Esophagus muscularis mucosa (tissue), 4 donors: Measurements from ENCODE around the gene ZNF750.

Source experiments
- CTCF ChIP-seq, 3 experiments: fragments of 200-600 bp in 2 of 3; fragments of 450-650 bp in 1 of 3; sonication (generic) in 2 of 3; IDR thresholded peaks; one replicate each; pipeline ENCODE4 v1.5.1; 2017 to 2019; ENCODE audit warnings: antibody characterized with exemption in 3 of 3, mild to moderate bottlenecking in 2 of 3, moderate library complexity in 1 of 3
- EP300 ChIP-seq: sonication (generic); formaldehyde crosslinking; IDR thresholded peaks from one replicate; pipeline ENCODE4 v1.6.1; 2017; ENCODE audit warnings: antibody characterized with exemption
- POLR2A ChIP-seq: fragments of 450-650 bp; IDR thresholded peaks from one replicate; pipeline ENCODE4 v1.6.1; 2017; ENCODE audit warnings: antibody characterized with exemption, moderate library complexity, mild to moderate bottlenecking, low read depth
- POLR2AphosphoS5 ChIP-seq, 2 donors: sonication (generic); formaldehyde crosslinking; IDR thresholded peaks; one replicate each; pipeline ENCODE4 v1.6.1; 2017; ENCODE audit warnings: antibody characterized with exemption in 2 of 2

- TF ChIP-seq EP300 (no peak), CTCF (IDR thresholded peaks at IDR 0.05) (no peak), POLR2A (no peak), POLR2AphosphoS5 (IDR thresholded peaks at IDR 0.05) (no peak)
Measured at GRCh38 chr17:82814834-82815233, 25.0 kb downstream of the ZNF750 start.
